GM21825 (cell line): ENCODE data around the gene COL4A1.

ENCODE experiments used
- ATAC-seq: cut with Tn5 transposase; IDR thresholded peaks from one replicate; pipeline ENCODE4 v1.9.1; 2021; ENCODE audit warnings: mild to moderate bottlenecking, moderate library complexity; ENCODE audit not compliant: unreplicated experiment

COL4A1 gene

GRCh38 chr13:110306960-110307766 is at the start of gene COL4A1, which contains the start of gene COL4A2:
Gene COL4A1 (minus strand): TSS chr13:110307157. CDS start chr13:110307027, 130 bp downstream.
Gene COL4A2 (plus strand): TSS chr13:110307284. CDS start chr13:110307904, 620 bp downstream.
- ATAC-seq, result no peak

GRCh38 chr13:110356362-110356761 is 49.4 kb upstream of the COL4A1 start:
- no peak for ATAC-seq

- ATAC-seq, result no peak
These were observed 47.9 kb upstream of the COL4A1 start for GRCh38 chr13:110354715-110355473.

GRCh38 chr13:110354123-110354627 is 47.2 kb upstream of the COL4A1 start:
- no peak for ATAC-seq

- ATAC-seq, result no peak
These were observed 46.5 kb upstream of the COL4A1 start for GRCh38 chr13:110353339-110353977.

GRCh38 chr13:110352735-110353134 is 45.8 kb upstream of the COL4A1 start:
- no peak for ATAC-seq

- no peak for ATAC-seq
These were observed 44.9 kb upstream of the COL4A1 start for GRCh38 chr13:110351636-110352420.

- ATAC-seq, result no peak
These were observed 43.6 kb upstream of the COL4A1 start for GRCh38 chr13:110350509-110350908.

GRCh38 chr13:110350049-110350448 is 43.1 kb upstream of the COL4A1 start:
- ATAC-seq, result no peak

- no peak for ATAC-seq
These were observed 42.3 kb upstream of the COL4A1 start for GRCh38 chr13:110349239-110349638.

GRCh38 chr13:110348309-110349105 is 41.5 kb upstream of the COL4A1 start:
- no peak for ATAC-seq

GRCh38 chr13:110347535-110348308 is 40.8 kb upstream of the COL4A1 start:
- ATAC-seq, result no peak

GRCh38 chr13:110347088-110347487 is 40.1 kb upstream of the COL4A1 start:
- no peak for ATAC-seq

GRCh38 chr13:110346661-110347067 is 39.7 kb upstream of the COL4A1 start:
- no peak for ATAC-seq

- ATAC-seq, result no peak
These were observed 38.7 kb upstream of the COL4A1 start for GRCh38 chr13:110345701-110346100.

- ATAC-seq, result no peak
These were observed 38.3 kb upstream of the COL4A1 start for GRCh38 chr13:110345266-110345665.

- no peak for ATAC-seq
These were observed 37.4 kb upstream of the COL4A1 start for GRCh38 chr13:110344320-110344719.

- no peak for ATAC-seq
These were observed 36.4 kb upstream of the COL4A1 start for GRCh38 chr13:110343241-110343865.
